KMS-11 (cell line): ENCODE data around the gene AGAP1.

Experiments used
- H2AFZ ChIP-seq: fragments of 200-600 bp; sonication (generic); 2 replicates; pipeline ENCODE4 v1.6.1; 2016; ENCODE audit warnings: antibody characterized with exemption, mixed run types, low read depth
- H3K27ac ChIP-seq: fragments of 200-600 bp; sonication (generic); 2 replicates; pipeline ENCODE4 v1.6.1; 2016; ENCODE audit warnings: mild to moderate bottlenecking, mixed run types
- H3K27me3 ChIP-seq: fragments of 200-600 bp; sonication (generic); 2 replicates; pipeline ENCODE4 v1.6.1; 2017; ENCODE audit warnings: mild to moderate bottlenecking, low read depth, mixed run types, moderate library complexity; ENCODE audit not compliant: insufficient read depth
- H3K36me3 ChIP-seq: fragments of 200-600 bp; sonication (generic); 2 replicates; pipeline ENCODE4 v1.6.1; 2017; ENCODE audit warnings: mild to moderate bottlenecking, mixed run types; ENCODE audit not compliant: insufficient read depth
- H3K4me1 ChIP-seq: fragments of 200-600 bp; sonication (generic); 2 replicates; pipeline ENCODE4 v1.6.1; 2016; ENCODE audit warnings: mild to moderate bottlenecking, low read depth, mixed run types; ENCODE audit not compliant: poor library complexity, severe bottlenecking
- H3K4me2 ChIP-seq: fragments of 200-600 bp; sonication (generic); 2 replicates; pipeline ENCODE4 v1.7.0; 2016; ENCODE audit warnings: mild to moderate bottlenecking, mixed run types
- H3K4me3 ChIP-seq: fragments of 200-600 bp; sonication (generic); IDR thresholded peaks from 2 replicates; pipeline ENCODE4 v1.6.1; 2017; ENCODE audit warnings: low read depth, low read length, mixed read lengths; ENCODE audit not compliant: insufficient read depth
- H3K79me2 ChIP-seq: fragments of 200-600 bp; sonication (generic); 2 replicates; pipeline ENCODE4 v1.6.1; 2016; ENCODE audit warnings: low read depth, mixed run types; ENCODE audit not compliant: insufficient read depth
- H3K9ac ChIP-seq: fragments of 200-600 bp; sonication (generic); 2 replicates; pipeline ENCODE4 v1.6.1; 2016; ENCODE audit warnings: mild to moderate bottlenecking, mixed run types
- H4K20me1 ChIP-seq: fragments of 200-600 bp; sonication (generic); 2 replicates; pipeline ENCODE4 v1.6.1; 2016; ENCODE audit warnings: mild to moderate bottlenecking, mixed run types; ENCODE audit not compliant: insufficient read depth
- TF ChIP-seq, protein P1 (sequence below): fragments of 200-600 bp; sonication (generic); conservative IDR thresholded peaks from 2 replicates; pipeline ENCODE4 v1.6.1; 2017; ENCODE audit warnings: low read depth, mild to moderate bottlenecking, antibody characterized with exemption, low read length, moderate library complexity, mixed read lengths

AGAP1 gene

DNA sequence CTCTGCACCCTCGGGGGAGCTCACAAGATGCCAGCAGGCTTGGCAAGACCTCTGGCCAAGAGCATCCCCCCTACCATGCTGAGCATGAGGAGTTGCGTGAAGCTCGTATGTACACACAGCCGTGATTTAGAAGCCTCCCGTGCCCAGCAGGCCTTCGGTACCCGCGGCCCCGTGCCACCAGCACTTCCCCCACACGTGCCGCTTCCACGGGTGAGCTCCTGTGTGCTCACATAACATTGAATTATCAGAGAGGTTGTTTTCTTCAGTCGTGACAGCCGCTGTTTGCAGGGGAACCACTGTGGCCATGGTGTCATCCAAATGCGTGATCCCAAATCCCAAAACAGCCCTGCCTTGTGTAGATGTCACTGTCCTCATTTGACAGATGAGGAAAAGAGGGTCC is 621.1 kb downstream of the AGAP1 start:
- H2AFZ ChIP-seq = no peak overlapping the region
- no peaks in the 10 kb centered on the region for H3K36me3 ChIP-seq
- H3K27ac ChIP-seq = no peak overlapping the region
- H3K4me1 ChIP-seq = no peaks in the 10 kb centered on the region
- TF ChIP-seq, protein P1, sequence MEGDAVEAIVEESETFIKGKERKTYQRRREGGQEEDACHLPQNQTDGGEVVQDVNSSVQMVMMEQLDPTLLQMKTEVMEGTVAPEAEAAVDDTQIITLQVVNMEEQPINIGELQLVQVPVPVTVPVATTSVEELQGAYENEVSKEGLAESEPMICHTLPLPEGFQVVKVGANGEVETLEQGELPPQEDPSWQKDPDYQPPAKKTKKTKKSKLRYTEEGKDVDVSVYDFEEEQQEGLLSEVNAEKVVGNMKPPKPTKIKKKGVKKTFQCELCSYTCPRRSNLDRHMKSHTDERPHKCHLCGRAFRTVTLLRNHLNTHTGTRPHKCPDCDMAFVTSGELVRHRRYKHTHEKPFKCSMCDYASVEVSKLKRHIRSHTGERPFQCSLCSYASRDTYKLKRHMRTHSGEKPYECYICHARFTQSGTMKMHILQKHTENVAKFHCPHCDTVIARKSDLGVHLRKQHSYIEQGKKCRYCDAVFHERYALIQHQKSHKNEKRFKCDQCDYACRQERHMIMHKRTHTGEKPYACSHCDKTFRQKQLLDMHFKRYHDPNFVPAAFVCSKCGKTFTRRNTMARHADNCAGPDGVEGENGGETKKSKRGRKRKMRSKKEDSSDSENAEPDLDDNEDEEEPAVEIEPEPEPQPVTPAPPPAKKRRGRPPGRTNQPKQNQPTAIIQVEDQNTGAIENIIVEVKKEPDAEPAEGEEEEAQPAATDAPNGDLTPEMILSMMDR = no peak
- no peaks in the 10 kb centered on the region for H4K20me1 ChIP-seq
- no peaks in the 10 kb centered on the region for H3K27me3 ChIP-seq
- no peak overlapping the region for H3K4me3 ChIP-seq
- no peak overlapping the region for H3K9ac ChIP-seq
- H3K4me2 ChIP-seq = no peak overlapping the region
- no peaks in the 10 kb centered on the region for H3K79me2 ChIP-seq

DNA sequence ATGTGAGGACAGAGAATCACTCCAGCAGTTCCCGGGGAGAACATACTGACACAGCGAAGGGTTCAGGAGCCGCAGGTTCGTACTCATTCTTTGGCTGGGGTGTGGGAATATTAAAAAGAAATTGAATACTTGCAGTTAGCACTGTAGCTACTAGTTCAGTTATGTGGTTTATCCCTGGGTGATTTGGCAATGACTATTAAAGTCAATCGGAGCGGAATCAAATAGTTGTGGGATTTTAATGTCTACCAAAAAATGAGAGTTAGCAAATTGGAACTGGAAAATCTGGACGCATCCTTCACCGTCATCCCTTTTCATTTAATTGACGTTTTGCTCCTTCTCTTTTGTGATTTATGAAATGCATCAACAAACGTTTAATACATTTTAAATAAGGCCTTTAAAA is 623.6 kb downstream of the AGAP1 start:
- Histone ChIP-seq H3K4me1 (no peaks in the 10 kb centered on the region), H3K27ac (no peak overlapping the region), H2AFZ (no peak overlapping the region), H3K4me3 (no peak overlapping the region), H4K20me1 (no peaks in the 10 kb centered on the region), H3K36me3 (no peaks in the 10 kb centered on the region), H3K27me3 (no peaks in the 10 kb centered on the region), H3K9ac (no peak overlapping the region), H3K79me2 (no peaks in the 10 kb centered on the region), H3K4me2 (no peak overlapping the region)
- TF ChIP-seq, protein P1 = no peak

DNA sequence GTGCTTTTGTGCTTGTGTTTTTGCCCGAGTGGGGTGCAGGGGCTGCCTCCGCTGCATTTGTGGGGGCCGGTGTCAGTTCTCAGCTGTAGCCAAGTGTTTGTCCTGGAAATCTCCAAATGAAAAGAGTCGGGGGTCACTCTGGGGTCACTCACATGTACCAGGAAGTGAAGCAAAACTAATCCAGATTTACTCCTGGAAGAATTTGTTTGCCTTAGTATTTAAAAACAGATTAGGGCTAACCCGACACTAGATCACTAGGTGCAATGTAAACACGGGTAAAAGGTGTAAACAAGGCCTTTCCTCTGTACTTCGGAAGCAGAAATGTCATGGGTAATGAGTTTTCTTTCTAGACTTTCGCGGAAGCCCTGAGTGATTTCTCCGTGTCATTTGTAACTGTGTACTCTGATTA is 624.0 kb downstream of the AGAP1 start:
- TF ChIP-seq, protein P1 = no peak
- Histone ChIP-seq H3K27me3 (no peaks in the 10 kb centered on the region), H4K20me1 (no peaks in the 10 kb centered on the region), H3K79me2 (no peaks in the 10 kb centered on the region), H3K4me2 (no peak overlapping the region), H3K4me1 (no peaks in the 10 kb centered on the region), H2AFZ (no peak overlapping the region), H3K9ac (no peak overlapping the region), H3K4me3 (no peak overlapping the region), H3K27ac (no peak overlapping the region), H3K36me3 (no peaks in the 10 kb centered on the region)

DNA sequence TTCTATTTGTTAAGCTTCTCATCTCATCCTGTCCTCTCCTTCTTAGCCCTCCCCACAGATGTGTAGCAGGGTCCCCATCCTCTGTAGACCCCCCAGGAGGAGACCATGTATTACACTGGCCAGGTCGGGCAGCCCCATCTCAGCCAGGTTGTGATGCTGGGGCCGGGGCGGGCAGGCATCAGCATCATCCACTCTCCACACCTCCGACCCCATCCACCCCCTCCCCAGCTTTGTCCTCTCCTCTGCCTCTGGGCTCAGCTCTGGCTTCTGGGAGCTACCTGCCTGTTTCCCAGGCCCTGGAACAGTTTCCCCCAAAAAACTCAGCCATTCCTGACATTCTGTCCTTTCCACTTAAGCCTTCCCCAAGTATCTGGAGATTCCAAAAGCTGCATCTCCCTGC is 625.2 kb downstream of the AGAP1 start:
- no peak overlapping the region for H3K27ac ChIP-seq
- H3K4me2 ChIP-seq = no peak overlapping the region
- no peak overlapping the region for H3K4me3 ChIP-seq
- no peak overlapping the region for H2AFZ ChIP-seq
- no peaks in the 10 kb centered on the region for H3K27me3 ChIP-seq
- no peaks in the 10 kb centered on the region for H4K20me1 ChIP-seq
- TF ChIP-seq, protein P1 = no peak
- no peaks in the 10 kb centered on the region for H3K36me3 ChIP-seq
- H3K79me2 ChIP-seq = no peaks in the 10 kb centered on the region
- no peak overlapping the region for H3K9ac ChIP-seq
- no peaks in the 10 kb centered on the region for H3K4me1 ChIP-seq
